Progenitor cell of endocrine pancreas (in vitro differentiated cells): ENCODE measurements around the gene C1orf74. TPM values are rescaled to one million over a fixed set of nuclear protein-coding genes. Genes with fewer than 3 reads are reported as not detected.

Source experiments
- DNase-seq: peaks from one replicate; pipeline ENCODE4 v3.0.0; 2021; ENCODE audit warnings: low spot score; ENCODE audit not compliant: unreplicated experiment
- H3K27ac Mint-ChIP-seq: 2 replicates; pipeline ENCODE4 v1.8.0; 2021; ENCODE audit warnings: mild to moderate bottlenecking, moderate library complexity, mixed read lengths
- H3K27me3 Mint-ChIP-seq: 2 replicates; pipeline ENCODE4 v1.8.0; 2021; ENCODE audit warnings: mixed read lengths
- H3K36me3 Mint-ChIP-seq: 2 replicates; pipeline ENCODE4 v1.8.0; 2022; ENCODE audit warnings: mixed read lengths; ENCODE audit not compliant: insufficient read depth
- H3K4me1 Mint-ChIP-seq: 2 replicates; pipeline ENCODE4 v1.8.0; 2021; ENCODE audit warnings: low read depth, mixed read lengths
- H3K4me3 Mint-ChIP-seq: 2 replicates; pipeline ENCODE4 v1.8.0; 2021; ENCODE audit warnings: low read depth, mild to moderate bottlenecking, moderate library complexity, mixed read lengths
- H3K9me3 Mint-ChIP-seq: 2 replicates; pipeline ENCODE4 v1.8.0; 2021; ENCODE audit warnings: low read depth, mixed read lengths
- total RNA-seq: library from RNA; stranded (reverse); gene quantifications from 2 replicates; pipeline ENCODE4 v1.2.1, GENCODE V29; 2021
- TF ChIP-seq, protein P1 (sequence below): fragments of 200-600 bp; sonication (generic); IDR thresholded peaks from one replicate; pipeline ENCODE4 v1.5.0; 2021; ENCODE audit warnings: antibody characterized with exemption, mild to moderate bottlenecking; ENCODE audit not compliant: unreplicated experiment

C1orf74 gene
- total RNA-seq, 1 donor from 2014 or later = 2.5 TPM

- TF ChIP-seq, protein P1, sequence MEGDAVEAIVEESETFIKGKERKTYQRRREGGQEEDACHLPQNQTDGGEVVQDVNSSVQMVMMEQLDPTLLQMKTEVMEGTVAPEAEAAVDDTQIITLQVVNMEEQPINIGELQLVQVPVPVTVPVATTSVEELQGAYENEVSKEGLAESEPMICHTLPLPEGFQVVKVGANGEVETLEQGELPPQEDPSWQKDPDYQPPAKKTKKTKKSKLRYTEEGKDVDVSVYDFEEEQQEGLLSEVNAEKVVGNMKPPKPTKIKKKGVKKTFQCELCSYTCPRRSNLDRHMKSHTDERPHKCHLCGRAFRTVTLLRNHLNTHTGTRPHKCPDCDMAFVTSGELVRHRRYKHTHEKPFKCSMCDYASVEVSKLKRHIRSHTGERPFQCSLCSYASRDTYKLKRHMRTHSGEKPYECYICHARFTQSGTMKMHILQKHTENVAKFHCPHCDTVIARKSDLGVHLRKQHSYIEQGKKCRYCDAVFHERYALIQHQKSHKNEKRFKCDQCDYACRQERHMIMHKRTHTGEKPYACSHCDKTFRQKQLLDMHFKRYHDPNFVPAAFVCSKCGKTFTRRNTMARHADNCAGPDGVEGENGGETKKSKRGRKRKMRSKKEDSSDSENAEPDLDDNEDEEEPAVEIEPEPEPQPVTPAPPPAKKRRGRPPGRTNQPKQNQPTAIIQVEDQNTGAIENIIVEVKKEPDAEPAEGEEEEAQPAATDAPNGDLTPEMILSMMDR = no peak
- Mint-ChIP-seq H3K27ac (no peak overlapping the region), H3K36me3 (no peaks in the 10 kb centered on the region), H3K4me3 (no peak overlapping the region), H3K27me3 (peaks cover 11% of the 10 kb centered on the region), H3K9me3 (no peaks in the 10 kb centered on the region), H3K4me1 (peaks cover 2% of the 10 kb centered on the region)
- no peak for DNase-seq
Observed at GRCh38 chr1:209778102-209778501, 6.3 kb downstream of the C1orf74 start.

DNA sequence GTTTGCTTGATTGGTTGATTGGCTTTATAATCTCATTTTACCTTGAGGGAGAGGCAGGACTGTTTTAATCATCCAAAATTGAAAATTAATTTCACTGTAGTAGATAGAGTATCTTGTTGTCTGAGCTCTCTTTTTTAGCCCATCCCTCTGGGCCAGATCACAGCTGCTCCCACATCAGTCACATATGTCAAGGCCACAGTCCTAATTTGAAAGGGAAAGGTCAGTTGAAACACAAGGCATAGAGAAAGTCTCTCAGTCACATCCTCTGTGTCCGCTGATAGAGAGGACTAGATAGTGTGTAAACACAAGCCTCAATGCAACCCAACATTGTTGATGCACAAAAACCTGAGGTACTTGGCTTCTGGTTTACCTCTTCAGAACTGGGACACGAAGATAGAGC is 6.8 kb downstream of the C1orf74 start:
- Mint-ChIP-seq H3K4me3 (no peak overlapping the region), H3K36me3 (no peaks in the 10 kb centered on the region), H3K4me1 (peaks cover 2% of the 10 kb centered on the region), H3K27ac (no peak overlapping the region), H3K9me3 (no peaks in the 10 kb centered on the region), H3K27me3 (peaks cover 11% of the 10 kb centered on the region)
- DNase-seq = no peak
- TF ChIP-seq, protein P1 = no peak

DNA sequence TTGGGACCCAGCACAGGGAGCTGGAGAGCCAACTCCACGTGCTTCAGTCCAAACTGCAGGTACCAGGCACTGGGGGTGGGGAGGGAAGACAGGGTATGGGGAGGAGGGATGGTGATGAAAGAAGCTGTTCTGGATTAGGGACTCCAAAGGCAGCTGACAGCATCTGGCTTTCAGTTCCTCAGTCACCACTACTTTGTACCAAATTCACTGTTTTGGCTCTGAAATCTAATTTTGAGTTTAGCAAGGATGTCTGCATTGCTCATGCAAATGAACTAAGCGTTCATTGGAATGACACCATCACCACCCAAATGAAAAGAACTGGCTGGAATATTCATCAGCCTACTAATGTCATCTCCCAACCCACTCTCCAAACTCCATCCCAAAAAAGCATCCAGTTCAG is 8.7 kb downstream of the C1orf74 start:
- no peak for DNase-seq
- Mint-ChIP-seq H3K27ac (no peak overlapping the region), H3K36me3 (no peaks in the 10 kb centered on the region), H3K4me1 (peaks cover 2% of the 10 kb centered on the region), H3K4me3 (no peak overlapping the region), H3K27me3 (peaks cover 11% of the 10 kb centered on the region), H3K9me3 (no peaks in the 10 kb centered on the region)
- TF ChIP-seq, protein P1 = no peak

GRCh38 chr1:209774592-209774991 is 9.8 kb downstream of the C1orf74 start:
- TF ChIP-seq, protein P1 = no peak
- H3K4me3 Mint-ChIP-seq = no peak overlapping the region
- H3K9me3 Mint-ChIP-seq = no peaks in the 10 kb centered on the region

GRCh38 chr1:209772126-209772525 is 12.2 kb downstream of the C1orf74 start:
- no peak for DNase-seq
- Mint-ChIP-seq H3K9me3 (no peaks in the 10 kb centered on the region), H3K27me3 (peaks cover 11% of the 10 kb centered on the region), H3K4me3 (no peak overlapping the region), H3K4me1 (no peaks in the 10 kb centered on the region), H3K27ac (no peak overlapping the region), H3K36me3 (no peaks in the 10 kb centered on the region)
- TF ChIP-seq, protein P1 = no peak

More at GRCh38 chr1:209774592-209774991, 9.8 kb downstream of the C1orf74 start:
- DNase-seq = no peak
- Mint-ChIP-seq H3K4me1 (no peaks in the 10 kb centered on the region), H3K27me3 (peaks cover 11% of the 10 kb centered on the region), H3K27ac (no peak overlapping the region), H3K36me3 (no peaks in the 10 kb centered on the region)
